Hypothalamus (tissue), 51 donors: Measurements from ENCODE around the gene SERPINE1.
"Not testable (repeated sequence)": the region's sequence is repeated elsewhere in the genome, so short reads cannot be mapped to it uniquely, and the experiment has no call there.

Source experiments
- DNase-seq, 51 donors: peaks; one replicate each; lab custom pipeline; 2025; lab: John Stamatoyannopoulos, UW

Gene SERPINE1

GRCh38 chr7:101126651-101127459, at the start of gene SERPINE1:
TSS of gene SERPINE1 (plus strand) at chr7:101127104. CDS start at chr7:101128394, 1,290 bp downstream.
- DNase-seq = peak in 18 of 51 donors; percentile 3 to 38 (median 18)

- DNase-seq = peak in 49 of 51 donors; percentile 3 to 79 (median 46)
Observed at GRCh38 chr7:101077303-101078086, 49.4 kb upstream of the SERPINE1 start.

DNA sequence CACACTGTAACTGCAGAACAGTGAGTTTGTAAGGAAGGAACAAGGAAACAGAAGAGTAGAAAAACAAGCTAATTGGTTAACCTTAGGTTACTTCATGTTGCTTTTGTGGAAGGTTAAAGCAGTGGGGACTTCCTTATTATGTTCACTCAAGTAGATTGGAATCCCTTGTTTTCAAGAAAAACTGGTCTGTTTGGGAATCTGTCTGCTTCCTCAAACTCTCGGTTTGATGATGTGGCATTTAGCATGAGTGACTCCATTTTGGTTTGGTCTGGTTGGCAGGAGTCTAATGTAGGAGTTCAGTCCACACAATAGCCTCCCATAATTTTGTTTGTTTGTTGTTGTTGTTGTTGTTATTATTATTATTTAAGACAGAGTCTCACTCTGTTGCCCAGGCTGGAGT, 45.5 kb upstream of the SERPINE1 start:
- no peak for DNase-seq

DNA sequence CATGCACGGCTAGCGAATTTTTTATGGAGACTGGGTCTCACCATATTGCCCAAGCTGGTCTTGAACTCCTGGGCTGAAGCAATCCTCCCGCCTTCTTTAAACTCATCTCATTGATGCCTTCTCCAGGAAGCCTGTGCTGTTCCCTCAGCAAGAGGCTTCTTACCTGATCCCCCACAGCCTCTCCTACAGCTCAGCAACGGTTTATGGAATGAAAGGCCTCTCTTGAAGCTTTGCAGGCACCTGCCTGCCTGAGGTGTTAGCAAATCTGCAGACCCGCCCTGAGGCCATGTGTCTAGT, 42.1 kb upstream of the SERPINE1 start:
- DNase-seq = no peak

DNA sequence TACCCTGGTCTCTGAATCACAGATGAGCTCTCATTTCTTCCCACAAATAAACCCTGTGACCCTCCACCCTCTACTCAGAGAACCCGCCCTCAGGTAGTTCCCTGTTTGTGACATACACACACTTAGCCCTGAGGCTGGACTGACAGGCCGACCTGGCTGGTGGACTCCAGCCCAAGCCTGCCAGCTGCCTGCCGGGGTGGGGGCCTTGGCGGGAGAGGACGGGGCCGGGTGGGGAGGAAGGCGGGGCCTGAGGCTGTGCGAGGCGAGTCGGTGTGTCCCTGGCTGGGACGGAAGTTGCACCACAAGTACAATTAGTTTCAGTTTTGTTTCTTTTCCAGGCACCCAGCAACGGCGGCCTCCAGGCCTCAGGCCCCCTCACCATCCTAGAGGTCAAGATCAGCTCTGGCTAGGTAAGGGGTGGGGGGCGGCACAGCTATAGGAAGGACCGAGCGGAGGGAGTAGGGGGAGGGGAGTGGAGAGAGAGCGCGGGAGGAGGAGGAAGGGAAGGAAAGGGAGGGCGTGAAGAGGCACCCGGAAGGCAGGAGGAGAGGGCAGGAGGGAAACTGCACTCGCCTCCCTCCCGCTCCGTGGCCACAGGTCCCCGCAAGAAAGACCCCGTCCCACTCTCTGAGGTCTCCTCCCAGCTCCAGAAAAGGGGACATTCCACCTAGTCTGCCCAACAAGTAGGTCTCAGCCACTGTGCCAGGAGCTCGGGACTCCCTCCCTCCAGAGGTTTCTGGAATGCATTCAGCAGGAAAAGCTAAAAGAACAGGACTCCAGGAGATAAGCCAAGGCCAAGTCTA, 41.5 kb upstream of the SERPINE1 start, which contains the start of gene TRIM56:
Gene TRIM56, plus strand, starts transcription at position 320 of the 803 bp plus-strand sequence. CDS start 1,832 bp downstream, outside the sequence.
- DNase-seq = peak in 50 of 51 donors; percentile 7 to 85 (median 57)

DNA sequence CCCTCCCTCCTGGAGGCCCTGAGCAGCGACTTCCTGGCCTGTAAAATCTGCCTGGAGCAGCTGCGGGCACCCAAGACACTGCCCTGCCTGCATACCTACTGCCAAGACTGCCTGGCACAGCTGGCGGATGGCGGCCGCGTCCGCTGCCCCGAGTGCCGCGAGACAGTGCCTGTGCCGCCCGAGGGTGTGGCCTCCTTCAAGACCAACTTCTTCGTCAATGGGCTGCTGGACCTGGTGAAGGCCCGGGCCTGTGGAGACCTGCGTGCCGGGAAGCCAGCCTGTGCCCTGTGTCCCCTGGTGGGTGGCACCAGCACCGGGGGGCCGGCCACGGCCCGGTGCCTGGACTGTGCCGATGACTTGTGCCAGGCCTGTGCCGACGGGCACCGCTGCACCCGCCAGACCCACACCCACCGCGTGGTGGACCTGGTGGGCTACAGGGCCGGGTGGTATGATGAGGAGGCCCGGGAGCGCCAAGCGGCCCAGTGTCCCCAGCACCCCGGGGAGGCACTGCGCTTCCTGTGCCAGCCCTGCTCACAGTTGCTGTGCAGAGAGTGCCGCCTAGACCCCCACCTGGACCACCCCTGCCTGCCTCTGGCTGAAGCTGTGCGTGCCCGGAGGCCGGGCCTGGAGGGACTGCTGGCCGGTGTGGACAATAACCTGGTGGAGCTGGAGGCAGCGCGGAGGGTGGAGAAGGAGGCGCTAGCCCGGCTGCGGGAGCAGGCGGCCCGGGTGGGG, 39.4 kb upstream of the SERPINE1 start:
- no peak for DNase-seq

GRCh38 chr7:101088069-101088425, 38.9 kb upstream of the SERPINE1 start:
- DNase-seq = no peak

- DNase-seq = no peak
Observed at GRCh38 chr7:101088858-101089529, 37.9 kb upstream of the SERPINE1 start.

GRCh38 chr7:101089876-101090275, 37.0 kb upstream of the SERPINE1 start:
- DNase-seq = no peak

DNA sequence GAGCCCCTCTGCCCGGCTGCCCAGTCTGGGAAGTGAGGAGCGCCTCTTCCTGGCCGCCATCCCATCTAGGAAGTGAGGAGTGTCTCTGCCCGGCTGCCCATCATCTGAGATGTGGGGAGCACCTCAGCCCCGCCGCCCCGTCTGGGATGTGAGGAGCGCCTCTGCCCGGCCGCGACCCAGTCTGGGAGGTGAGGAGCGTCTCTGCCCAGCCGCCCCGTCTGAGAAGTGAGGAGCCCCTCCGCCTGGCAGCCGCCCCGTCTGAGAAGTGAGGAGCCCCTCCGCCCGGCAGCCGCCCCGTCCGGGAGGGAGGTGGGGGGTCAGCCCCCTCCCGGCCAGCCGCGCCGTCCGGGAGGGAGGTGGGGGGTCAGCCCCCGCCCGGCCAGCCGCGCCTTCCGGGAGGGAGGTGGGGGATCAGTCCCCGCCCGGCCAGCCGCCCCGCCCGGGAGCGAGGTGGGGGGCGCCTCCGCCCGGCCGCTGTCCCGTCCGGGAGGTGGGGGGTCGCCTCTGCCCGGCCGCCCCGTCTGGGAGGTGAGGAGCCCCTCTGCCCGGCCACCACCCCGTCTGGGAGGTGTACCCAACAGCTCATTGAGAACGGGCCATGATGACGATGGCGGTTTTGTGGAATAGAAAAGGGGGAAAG, 34.5 kb upstream of the SERPINE1 start:
- not testable (repeated sequence) for DNase-seq

DNA sequence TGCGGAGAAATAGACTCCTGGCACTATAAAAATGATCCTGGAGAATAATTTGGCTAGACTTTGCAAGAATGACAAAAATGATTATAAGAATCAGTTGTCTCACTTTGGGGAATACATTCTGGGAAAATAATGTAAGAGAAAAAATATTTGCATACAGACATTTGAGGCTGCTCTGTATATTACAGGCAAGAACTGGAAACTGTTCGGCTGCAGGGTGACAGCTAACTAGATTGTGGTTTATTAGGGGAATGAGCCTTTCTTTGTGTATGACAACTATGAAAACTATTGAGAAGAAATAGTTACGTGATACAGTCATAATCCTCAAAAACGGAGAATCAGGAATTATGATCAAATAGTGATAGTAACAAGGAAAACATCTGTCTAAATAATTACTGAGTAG, 33.0 kb upstream of the SERPINE1 start:
- DNase-seq = no peak

DNA sequence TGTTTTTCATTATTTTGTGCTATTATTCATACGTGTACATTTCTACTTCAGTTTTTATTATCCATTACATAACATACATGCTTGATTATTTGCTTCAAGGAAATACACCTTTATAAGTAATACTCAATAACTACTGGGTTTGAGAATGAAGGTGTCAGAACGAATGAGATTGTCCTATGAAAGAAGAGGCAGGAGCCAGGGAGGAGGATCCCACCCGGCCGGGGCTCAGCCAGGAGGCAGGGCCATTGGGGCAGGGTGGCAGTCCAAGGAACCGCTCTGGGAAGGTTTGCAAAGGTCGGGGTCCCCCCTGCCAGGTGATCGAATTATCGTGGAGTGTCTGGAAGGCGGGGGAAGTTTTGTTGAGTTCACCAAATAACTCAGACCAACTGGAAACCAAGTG, 32.5 kb upstream of the SERPINE1 start:
- no peak for DNase-seq

DNA sequence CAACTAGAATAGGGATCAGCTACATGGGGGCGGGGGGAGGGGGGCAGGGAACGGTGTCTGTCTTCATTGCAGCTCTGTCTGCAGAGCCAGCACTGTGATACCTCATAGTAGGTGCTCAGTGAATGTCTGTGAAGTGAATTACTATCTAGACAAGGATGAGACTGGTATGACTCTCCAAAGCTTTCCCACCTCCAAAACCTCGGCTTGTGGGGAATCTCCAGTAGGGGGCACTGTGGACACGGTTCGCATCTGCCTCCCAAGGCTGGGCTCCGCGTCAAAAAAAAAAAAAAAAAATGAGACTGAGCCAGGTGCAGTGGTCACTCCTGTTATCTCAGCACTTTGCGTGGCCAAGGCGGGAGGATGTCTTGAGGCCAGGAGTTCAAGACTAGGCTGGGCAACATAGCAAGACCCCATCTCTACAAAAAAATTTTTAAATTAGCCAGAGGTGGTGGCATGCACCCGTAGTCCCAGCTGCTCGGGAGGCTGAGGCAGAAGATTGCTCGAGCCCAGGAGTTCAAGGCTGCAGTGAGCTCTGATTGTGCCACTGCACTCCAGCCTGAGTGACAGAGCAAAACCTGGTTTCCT, 32.0 kb upstream of the SERPINE1 start:
- peak in 11 of 51 donors; percentile 1 to 23 (median 5) for DNase-seq

- DNase-seq = no peak
Observed at GRCh38 chr7:101096331-101096956, 30.5 kb upstream of the SERPINE1 start.

DNA sequence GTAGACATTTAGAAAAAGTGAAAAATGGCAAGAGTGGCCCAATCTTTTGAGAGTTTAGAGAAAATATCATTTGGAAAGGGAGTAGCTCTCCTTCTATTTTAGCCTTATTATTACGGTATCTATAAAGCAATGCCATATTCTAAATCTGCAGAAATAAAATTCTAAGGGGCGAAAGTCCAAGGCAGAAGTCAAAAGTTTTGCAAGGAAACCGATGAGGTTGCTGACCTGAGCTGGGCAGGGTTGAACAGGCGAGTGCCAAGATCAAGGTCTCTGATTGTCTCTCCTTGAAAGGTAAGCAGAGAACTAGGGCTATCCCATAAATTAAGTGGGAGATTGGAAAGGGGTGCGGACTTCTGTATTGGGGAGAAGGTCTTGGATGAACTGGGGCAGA, 30.0 kb upstream of the SERPINE1 start:
- no peak for DNase-seq

GRCh38 chr7:101097561-101097960, 29.3 kb upstream of the SERPINE1 start:
- no peak for DNase-seq

GRCh38 chr7:101099969-101100781, 26.7 kb upstream of the SERPINE1 start:
- DNase-seq = peak in 50 of 51 donors; percentile 11 to 94 (median 76)
